HCEC 1CT (cell line): ENCODE data around the gene TMEM185A.
"Not testable (repeated sequence)": the region's sequence is repeated elsewhere in the genome, so short reads cannot be mapped to it uniquely, and the experiment has no call there.

Experiments
- DNase-seq: peaks from one replicate; pipeline ENCODE4 v3.0.0-alpha.2; 2017

Gene TMEM185A

GRCh38 chrX:149550454-149550853 lies 81.1 kb downstream of the TMEM185A start:
- DNase-seq = not testable (repeated sequence)

GRCh38 chrX:149549701-149550100 lies 81.9 kb downstream of the TMEM185A start, which contains the start of gene HSFX3:
TSS of gene HSFX3 (minus strand) at chrX:149549924. CDS start at chrX:149549852, 72 bp downstream.
- not testable (repeated sequence) for DNase-seq

GRCh38 chrX:149547782-149548181 lies 83.8 kb downstream of the TMEM185A start:
- not testable (repeated sequence) for DNase-seq

- not testable (repeated sequence) for DNase-seq
These were observed 84.6 kb downstream of the TMEM185A start for GRCh38 chrX:149546962-149547361.
